Neural cell (in vitro differentiated cells): ENCODE data around the gene NOS1AP. TPM values are rescaled to one million over a fixed set of nuclear protein-coding genes. Genes with fewer than 3 reads are reported as not detected.

Source experiments
- H2AFZ ChIP-seq: fragments of 200-600, 300-800 bp; sonication (generic), shearing (Covaris generic); 2 replicates; pipeline ENCODE4 v1.6.0; 2014; ENCODE audit warnings: low read depth, mild to moderate bottlenecking, antibody characterized with exemption, low read length, moderate library complexity
- H3F3A ChIP-seq: fragments of 200-600 bp; shearing (Covaris generic); 2 replicates; pipeline ENCODE4 v1.6.1; 2016; ENCODE audit warnings: mild to moderate bottlenecking, moderate library complexity, mixed read lengths, antibody characterized with exemption, low read length; ENCODE audit not compliant: insufficient read depth, poor library complexity, severe bottlenecking
- H3K27ac ChIP-seq: fragments of 200-600, 300-800 bp; sonication (generic), shearing (Covaris generic); 2 replicates; pipeline ENCODE4 v1.5.1; 2014; ENCODE audit warnings: mild to moderate bottlenecking, low read length, moderate library complexity
- H3K27me3 ChIP-seq: fragments of 300-800, 200-600 bp; sonication (generic), shearing (Covaris generic); 2 replicates; pipeline ENCODE4 v1.6.0; 2014; ENCODE audit warnings: mild to moderate bottlenecking, low read depth, low read length, moderate library complexity; ENCODE audit not compliant: insufficient read depth
- H3K36me3 ChIP-seq: fragments of 300-800, 200-600 bp; sonication (generic), shearing (Covaris generic); 2 replicates; pipeline ENCODE4 v1.5.1; 2014; ENCODE audit warnings: mild to moderate bottlenecking, antibody characterized with exemption, low read length, moderate library complexity; ENCODE audit not compliant: insufficient read depth
- H3K4me2 ChIP-seq: fragments of 300-800, 200-600 bp; sonication (generic), shearing (Covaris generic); 2 replicates; pipeline ENCODE4 v1.6.0; 2014; ENCODE audit warnings: mild to moderate bottlenecking, low read length
- H3K4me3 ChIP-seq: fragments of 300-800, 200-600 bp; sonication (generic), shearing (Covaris generic); 2 replicates; pipeline ENCODE4 v1.5.1; 2014; ENCODE audit warnings: mild to moderate bottlenecking, low read length, moderate library complexity
- H3K79me2 ChIP-seq: fragments of 200-600 bp; shearing (Covaris generic); replicated peaks from 2 replicates; pipeline ENCODE4 v1.6.0; 2014; ENCODE audit warnings: mild to moderate bottlenecking, low read length, moderate library complexity; ENCODE audit not compliant: insufficient read depth
- H3K9ac ChIP-seq: fragments of 300-800, 200-600 bp; sonication (generic), shearing (Covaris generic); 2 replicates; pipeline ENCODE4 v1.6.1; 2016; ENCODE audit warnings: mild to moderate bottlenecking, low read length, mixed read lengths
- H3K9me2 ChIP-seq: fragments of 200-600 bp; shearing (Covaris generic); 2 replicates; pipeline ENCODE4 v1.6.1; 2016; ENCODE audit warnings: mild to moderate bottlenecking, low read length, mixed read lengths; ENCODE audit not compliant: insufficient read depth
- H3K9me3 ChIP-seq: fragments of 200-600, 300-800 bp; sonication (generic), shearing (Covaris generic); 2 replicates; pipeline ENCODE4 v1.6.1; 2016; ENCODE audit warnings: mild to moderate bottlenecking, mixed run types, low read length, moderate library complexity, mixed read lengths
- H4K20me1 ChIP-seq: fragments of 200-600 bp; shearing (Covaris generic); 2 replicates; pipeline ENCODE4 v1.6.1; 2016; ENCODE audit warnings: mild to moderate bottlenecking, mixed run types; ENCODE audit not compliant: insufficient read depth
- EP300 ChIP-seq: fragments of 450-650 bp; conservative IDR thresholded peaks from 2 replicates; pipeline ENCODE4 v1.6.1; 2014; ENCODE audit warnings: antibody characterized with exemption, mild to moderate bottlenecking, moderate library complexity; ENCODE audit not compliant: poor library complexity, severe bottlenecking
- EZH2 ChIP-seq: fragments of 200-600, 300-800 bp; shearing (Covaris generic), sonication (generic); IDR thresholded peaks from 2 replicates; pipeline ENCODE4 v1.6.1; 2014; ENCODE audit warnings: antibody characterized with exemption, low read length, borderline replicate concordance, mild to moderate bottlenecking; ENCODE audit not compliant: insufficient read depth, poor library complexity, severe bottlenecking
- MXI1 ChIP-seq: fragments of 450-650 bp; conservative IDR thresholded peaks from 2 replicates; pipeline ENCODE4 v1.6.1; 2014; ENCODE audit warnings: antibody characterized with exemption, mild to moderate bottlenecking; ENCODE audit not compliant: poor library complexity, severe bottlenecking
- POLR2AphosphoS5 ChIP-seq: IDR thresholded peaks from 2 replicates; pipeline ENCODE4 v1.6.1; 2012
- RAD21 ChIP-seq: fragments of 450-650 bp; conservative IDR thresholded peaks from 2 replicates; pipeline ENCODE4 v1.6.1; 2014; ENCODE audit warnings: antibody characterized with exemption, mild to moderate bottlenecking, moderate library complexity
- SMC3 ChIP-seq: fragments of 450-650 bp; conservative IDR thresholded peaks from 2 replicates; pipeline ENCODE4 v1.6.1; 2014; ENCODE audit warnings: antibody characterized with exemption, mild to moderate bottlenecking, moderate library complexity; ENCODE audit not compliant: poor library complexity
- TAF1 ChIP-seq: IDR thresholded peaks from 2 replicates; pipeline ENCODE4 v1.6.1; 2012; ENCODE audit warnings: low read depth
- polyA plus RNA-seq: library from polyadenylated mRNA; depleted of rRNA; stranded (reverse); fragments of >200 nt; gene quantifications from 2 replicates; pipeline ENCODE4 v1.2.3, GENCODE V29; 2014
- TF ChIP-seq, protein P1 (sequence below): fragments of 450-650 bp; IDR thresholded peaks from 2 replicates; pipeline ENCODE4 v1.5.1; 2014; ENCODE audit warnings: antibody characterized with exemption, mild to moderate bottlenecking, moderate library complexity; ENCODE audit not compliant: poor library complexity, severe bottlenecking
- TF ChIP-seq, protein P2 (sequence below): IDR thresholded peaks from 2 replicates; pipeline ENCODE4 v1.6.1; 2012; ENCODE audit warnings: borderline replicate concordance

NOS1AP gene
- polyA plus RNA-seq, 1 donor from 2014 or later: 5.3 TPM

DNA sequence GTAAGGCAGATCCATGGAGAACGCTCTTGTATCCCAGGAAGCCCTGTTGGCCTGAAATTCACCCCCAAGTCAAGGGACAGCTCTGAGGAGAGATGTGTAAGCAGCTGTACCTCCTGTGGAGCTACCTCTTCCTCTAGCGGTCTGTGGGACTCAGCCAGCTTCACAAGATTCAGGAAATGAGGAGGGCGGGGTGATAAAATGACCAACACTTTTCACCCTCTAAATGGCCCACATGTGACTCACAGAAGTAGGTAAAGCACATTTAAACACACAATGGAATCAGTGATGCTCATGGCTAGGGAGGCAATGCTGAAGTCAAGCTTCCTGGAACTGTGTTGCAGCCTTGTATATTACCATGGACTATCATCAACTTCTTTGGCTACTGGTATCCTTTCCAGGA is 342.5 kb downstream of the NOS1AP start, which contains the start of gene SH2D1B:
TSS of gene SH2D1B (minus strand) at position 135 of the 400 bp plus-strand sequence. CDS start at position 15, 120 bp downstream.
- H4K20me1 ChIP-seq: no peaks in the 10 kb centered on the region
- no peak within 1 kb of the TSS for H3K9ac ChIP-seq
- H3K4me2 ChIP-seq: no peak within 1 kb of the TSS
- no peaks in the 10 kb centered on the region for H3K36me3 ChIP-seq
- H3K27ac ChIP-seq: no peak within 1 kb of the TSS
- H3K4me3 ChIP-seq: no peak within 1 kb of the TSS
- H3K27me3 ChIP-seq: no peaks in the 10 kb centered on the region
- no peak within 1 kb of the TSS for H2AFZ ChIP-seq
- TF ChIP-seq, protein P1, sequence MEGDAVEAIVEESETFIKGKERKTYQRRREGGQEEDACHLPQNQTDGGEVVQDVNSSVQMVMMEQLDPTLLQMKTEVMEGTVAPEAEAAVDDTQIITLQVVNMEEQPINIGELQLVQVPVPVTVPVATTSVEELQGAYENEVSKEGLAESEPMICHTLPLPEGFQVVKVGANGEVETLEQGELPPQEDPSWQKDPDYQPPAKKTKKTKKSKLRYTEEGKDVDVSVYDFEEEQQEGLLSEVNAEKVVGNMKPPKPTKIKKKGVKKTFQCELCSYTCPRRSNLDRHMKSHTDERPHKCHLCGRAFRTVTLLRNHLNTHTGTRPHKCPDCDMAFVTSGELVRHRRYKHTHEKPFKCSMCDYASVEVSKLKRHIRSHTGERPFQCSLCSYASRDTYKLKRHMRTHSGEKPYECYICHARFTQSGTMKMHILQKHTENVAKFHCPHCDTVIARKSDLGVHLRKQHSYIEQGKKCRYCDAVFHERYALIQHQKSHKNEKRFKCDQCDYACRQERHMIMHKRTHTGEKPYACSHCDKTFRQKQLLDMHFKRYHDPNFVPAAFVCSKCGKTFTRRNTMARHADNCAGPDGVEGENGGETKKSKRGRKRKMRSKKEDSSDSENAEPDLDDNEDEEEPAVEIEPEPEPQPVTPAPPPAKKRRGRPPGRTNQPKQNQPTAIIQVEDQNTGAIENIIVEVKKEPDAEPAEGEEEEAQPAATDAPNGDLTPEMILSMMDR: no peak
- TF ChIP-seq, protein P2, sequence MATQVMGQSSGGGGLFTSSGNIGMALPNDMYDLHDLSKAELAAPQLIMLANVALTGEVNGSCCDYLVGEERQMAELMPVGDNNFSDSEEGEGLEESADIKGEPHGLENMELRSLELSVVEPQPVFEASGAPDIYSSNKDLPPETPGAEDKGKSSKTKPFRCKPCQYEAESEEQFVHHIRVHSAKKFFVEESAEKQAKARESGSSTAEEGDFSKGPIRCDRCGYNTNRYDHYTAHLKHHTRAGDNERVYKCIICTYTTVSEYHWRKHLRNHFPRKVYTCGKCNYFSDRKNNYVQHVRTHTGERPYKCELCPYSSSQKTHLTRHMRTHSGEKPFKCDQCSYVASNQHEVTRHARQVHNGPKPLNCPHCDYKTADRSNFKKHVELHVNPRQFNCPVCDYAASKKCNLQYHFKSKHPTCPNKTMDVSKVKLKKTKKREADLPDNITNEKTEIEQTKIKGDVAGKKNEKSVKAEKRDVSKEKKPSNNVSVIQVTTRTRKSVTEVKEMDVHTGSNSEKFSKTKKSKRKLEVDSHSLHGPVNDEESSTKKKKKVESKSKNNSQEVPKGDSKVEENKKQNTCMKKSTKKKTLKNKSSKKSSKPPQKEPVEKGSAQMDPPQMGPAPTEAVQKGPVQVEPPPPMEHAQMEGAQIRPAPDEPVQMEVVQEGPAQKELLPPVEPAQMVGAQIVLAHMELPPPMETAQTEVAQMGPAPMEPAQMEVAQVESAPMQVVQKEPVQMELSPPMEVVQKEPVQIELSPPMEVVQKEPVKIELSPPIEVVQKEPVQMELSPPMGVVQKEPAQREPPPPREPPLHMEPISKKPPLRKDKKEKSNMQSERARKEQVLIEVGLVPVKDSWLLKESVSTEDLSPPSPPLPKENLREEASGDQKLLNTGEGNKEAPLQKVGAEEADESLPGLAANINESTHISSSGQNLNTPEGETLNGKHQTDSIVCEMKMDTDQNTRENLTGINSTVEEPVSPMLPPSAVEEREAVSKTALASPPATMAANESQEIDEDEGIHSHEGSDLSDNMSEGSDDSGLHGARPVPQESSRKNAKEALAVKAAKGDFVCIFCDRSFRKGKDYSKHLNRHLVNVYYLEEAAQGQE: no peak
- TF ChIP-seq RAD21 (no peak), POLR2AphosphoS5 (no peak), SMC3 (no peak), TAF1 (no peak), EZH2 (no peak), MXI1 (no peak), EP300 (no peak)
- no peaks in the 10 kb centered on the region for H3K9me3 ChIP-seq
- H3K79me2 ChIP-seq: no peaks in the 10 kb centered on the region
- no peaks in the 10 kb centered on the region for H3K9me2 ChIP-seq
- no peaks in the 10 kb centered on the region for H3F3A ChIP-seq

DNA sequence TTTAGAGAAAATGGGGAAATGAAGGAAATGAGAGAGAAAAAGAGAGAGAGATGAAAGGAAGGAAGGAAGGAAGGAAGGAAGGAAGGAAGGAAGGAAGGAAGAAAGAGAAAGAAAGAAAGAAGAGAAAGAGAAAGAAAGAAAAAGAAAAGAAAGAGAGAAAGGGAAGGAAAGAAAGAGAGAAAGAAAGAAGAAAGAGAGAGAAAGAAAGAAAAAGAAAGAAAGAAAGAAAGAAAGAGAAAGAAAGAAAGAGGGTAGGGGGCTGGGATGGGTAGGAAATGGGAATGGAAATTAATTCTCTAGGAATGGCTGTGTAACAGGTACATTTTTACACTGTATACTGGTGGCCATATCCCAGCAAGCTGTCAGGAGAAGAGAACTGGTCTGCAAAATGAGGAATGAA is 346.7 kb downstream of the NOS1AP start:
- Histone ChIP-seq H4K20me1 (no peaks in the 10 kb centered on the region), H3K9me2 (no peaks in the 10 kb centered on the region), H3K79me2 (no peaks in the 10 kb centered on the region), H2AFZ (no peak overlapping the region), H3F3A (no peaks in the 10 kb centered on the region), H3K4me3 (no peak overlapping the region), H3K27me3 (no peaks in the 10 kb centered on the region), H3K27ac (no peak overlapping the region), H3K9me3 (no peaks in the 10 kb centered on the region), H3K4me2 (no peak overlapping the region), H3K9ac (no peak overlapping the region), H3K36me3 (no peaks in the 10 kb centered on the region)
- TF ChIP-seq TAF1 (no peak), SMC3 (no peak), EP300 (no peak), POLR2AphosphoS5 (no peak), MXI1 (no peak), EZH2 (no peak), RAD21 (no peak)
- TF ChIP-seq, protein P2: no peak
- TF ChIP-seq, protein P1: no peak
